ENCODE data around the gene PKIB. TPM values are rescaled to one million over a fixed set of nuclear protein-coding genes. Genes with fewer than 3 reads are reported as not detected.
"Not testable (repeated sequence)": the region's sequence is repeated elsewhere in the genome, so short reads cannot be mapped to it uniquely, and the experiment has no call there.

The PKIB gene
- total RNA-seq, 1 donor from 2014 or later = 0.13 TPM

DNA sequence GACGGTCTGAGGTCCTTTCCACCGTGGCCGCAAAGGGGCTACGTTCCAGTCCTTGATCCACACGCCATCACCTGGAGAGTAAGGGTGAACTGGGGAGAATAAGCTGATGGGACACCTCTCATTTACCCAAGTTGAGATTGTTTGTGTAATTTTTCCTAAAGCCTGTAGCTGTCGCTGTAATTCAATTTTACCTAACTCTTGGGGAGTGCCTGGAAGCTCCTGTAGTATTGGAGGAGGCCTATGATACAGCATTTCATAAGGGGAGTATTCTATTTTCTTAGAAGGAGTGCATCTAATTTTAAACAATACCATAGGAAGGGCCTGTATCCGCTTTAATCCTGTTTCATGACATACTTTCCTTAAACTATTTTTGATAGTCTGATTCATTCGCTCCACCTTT, 134.0 kb downstream of the PKIB start:
- DNase-seq (ENCODE audit: low read depth in 2 of 2) = not testable (repeated sequence)

DNA sequence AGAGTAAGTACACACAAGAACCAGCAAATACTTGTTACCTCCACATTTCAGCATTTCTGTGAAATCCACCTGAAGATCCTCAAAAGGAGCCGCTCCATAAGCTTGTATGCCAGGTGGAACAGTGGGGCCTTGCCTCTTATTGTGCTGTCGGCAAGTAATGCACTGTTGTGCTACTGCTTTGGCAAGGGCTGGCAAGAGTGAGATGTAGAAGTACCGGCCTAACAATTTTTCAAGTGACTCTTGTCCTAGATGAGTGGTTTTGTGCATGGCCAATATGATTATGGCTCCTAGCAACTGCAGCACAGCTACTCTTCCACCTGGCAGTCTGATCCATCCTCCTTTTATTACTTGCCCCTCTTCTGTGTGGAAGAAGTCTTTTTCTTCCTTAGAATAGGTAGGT, 134.7 kb downstream of the PKIB start:
- not testable (repeated sequence) for DNase-seq (ENCODE audit: low read depth in 2 of 2)

DNA sequence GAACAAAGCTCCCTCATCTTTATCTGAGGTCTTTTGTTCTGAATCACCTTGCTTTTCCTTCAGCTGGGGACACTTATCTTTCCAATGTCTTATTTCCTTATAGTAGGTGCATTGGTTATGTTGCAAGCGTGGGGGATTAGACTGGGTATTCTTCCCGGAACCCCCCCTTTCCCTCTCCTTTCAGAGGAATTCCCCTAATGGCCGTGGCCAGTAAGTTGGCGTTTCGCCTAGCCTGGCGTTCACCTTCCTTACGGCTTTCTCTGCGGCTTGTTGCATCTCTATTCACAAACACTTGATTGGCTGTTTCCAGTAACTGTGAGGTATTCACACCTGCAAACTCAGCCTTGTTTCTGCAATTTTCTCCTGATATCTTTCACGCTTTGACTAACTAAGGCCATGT, 136.5 kb downstream of the PKIB start:
- DNase-seq (ENCODE audit: low read depth in 2 of 2) = no peak

DNA sequence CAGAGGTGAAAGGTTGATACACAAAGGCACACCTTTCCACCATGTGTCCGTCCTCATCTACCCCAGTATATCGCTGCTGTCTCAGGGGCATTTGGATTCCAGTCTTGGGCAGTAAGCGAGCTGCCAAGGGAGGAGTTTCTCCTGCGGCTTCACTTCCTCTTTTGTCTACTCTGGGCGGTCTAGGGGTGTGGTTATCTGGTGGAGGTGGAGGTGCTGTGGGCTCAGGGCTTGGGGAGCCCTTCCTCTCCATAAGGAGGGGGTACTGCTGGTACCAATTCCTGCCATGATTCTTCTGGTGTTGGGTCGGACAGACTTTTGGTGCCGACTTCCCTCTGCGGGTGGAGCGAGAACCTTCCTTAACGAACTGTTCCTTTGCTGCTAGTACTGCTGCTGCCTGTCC, 137.4 kb downstream of the PKIB start:
- no peak for DNase-seq (ENCODE audit: low read depth in 2 of 2)

DNA sequence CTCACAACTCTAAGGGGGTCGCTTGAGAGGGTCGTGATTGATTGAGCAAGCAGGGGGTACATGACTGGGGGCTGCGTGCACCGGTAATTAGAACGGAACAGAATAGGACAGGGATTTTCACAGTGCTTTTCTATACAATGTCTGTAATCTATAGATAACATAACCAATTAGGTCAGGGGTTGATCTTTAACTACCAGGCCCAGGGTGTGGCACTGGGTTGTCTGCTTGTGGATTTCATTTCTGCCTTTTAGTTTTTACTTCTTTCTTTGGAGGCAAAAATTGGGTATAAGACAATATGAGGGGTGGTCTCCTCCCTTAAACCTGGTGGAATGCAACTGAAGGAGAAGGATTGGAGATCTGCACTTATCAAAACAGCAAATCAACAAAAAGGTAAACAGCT, 138.7 kb downstream of the PKIB start:
- not testable (repeated sequence) for DNase-seq (ENCODE audit: low read depth in 2 of 2)

DNA sequence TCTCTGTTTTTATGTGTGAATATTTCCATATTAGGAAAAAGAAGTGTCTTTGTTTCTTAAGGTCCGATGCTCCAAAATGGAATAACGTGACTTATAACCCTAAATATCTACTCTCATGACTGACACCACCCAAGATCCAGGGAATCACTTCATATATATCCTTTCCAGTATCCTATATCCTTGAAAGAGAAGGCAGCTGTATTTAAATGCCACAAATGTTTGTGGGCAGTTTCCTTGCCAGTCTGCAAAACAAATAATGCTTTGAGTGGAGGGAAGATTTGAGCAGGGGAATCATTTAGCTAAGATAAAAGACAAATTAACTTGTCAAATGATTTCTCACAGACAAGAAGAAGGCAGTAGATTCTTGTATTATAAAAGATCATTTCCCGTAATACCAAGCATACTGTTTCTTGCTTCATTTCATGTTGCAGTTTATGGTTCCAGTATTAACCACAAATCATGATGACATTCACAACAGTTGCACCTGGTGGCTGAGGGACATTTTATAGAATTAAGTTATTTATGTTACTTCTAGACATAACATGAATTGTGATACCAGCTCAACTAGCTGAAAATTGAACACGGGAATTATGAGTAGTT, 139.3 kb downstream of the PKIB start:
- DNase-seq (ENCODE audit: low read depth in 2 of 2) = no peak

DNA sequence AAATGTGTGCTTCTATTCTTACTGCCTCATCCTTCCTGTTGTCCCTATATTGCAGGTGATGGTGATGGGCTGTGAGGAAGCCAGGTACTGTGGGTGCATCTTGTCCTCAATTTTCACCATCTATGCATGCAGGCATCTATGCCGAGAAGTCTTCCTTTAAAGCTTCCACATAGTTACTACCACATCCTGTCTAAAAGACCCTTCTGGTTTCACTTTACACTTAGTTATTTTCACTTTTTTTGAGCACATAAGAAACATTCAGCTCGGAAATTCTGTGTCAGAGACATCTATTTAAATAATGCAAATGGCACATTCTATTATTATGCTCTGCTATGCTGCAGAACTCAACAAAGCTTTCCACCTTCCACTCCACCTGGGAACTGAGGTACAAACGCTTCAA, 141.1 kb downstream of the PKIB start:
- DNase-seq (ENCODE audit: low read depth in 2 of 2) = no peak

DNA sequence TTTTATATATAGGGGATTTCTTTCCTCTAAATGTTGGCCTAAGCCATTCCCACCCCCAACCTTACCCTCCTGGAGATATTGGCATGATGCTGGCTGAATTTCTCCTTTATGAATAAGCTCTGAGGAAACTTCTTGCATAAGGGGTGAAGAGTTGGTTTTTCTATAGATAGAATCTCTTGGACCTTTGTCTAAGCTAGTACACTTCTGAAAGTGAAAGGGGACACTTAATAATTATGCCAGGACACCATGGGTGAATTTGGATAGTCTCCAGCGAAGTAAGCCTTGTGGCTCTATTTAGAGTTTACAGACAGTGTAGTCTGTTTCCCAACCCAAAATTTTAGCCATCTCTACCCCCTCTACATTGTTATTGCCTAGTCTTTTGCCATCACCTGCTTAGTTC, 142.3 kb downstream of the PKIB start:
- DNase-seq (ENCODE audit: low read depth in 2 of 2) = no peak

DNA sequence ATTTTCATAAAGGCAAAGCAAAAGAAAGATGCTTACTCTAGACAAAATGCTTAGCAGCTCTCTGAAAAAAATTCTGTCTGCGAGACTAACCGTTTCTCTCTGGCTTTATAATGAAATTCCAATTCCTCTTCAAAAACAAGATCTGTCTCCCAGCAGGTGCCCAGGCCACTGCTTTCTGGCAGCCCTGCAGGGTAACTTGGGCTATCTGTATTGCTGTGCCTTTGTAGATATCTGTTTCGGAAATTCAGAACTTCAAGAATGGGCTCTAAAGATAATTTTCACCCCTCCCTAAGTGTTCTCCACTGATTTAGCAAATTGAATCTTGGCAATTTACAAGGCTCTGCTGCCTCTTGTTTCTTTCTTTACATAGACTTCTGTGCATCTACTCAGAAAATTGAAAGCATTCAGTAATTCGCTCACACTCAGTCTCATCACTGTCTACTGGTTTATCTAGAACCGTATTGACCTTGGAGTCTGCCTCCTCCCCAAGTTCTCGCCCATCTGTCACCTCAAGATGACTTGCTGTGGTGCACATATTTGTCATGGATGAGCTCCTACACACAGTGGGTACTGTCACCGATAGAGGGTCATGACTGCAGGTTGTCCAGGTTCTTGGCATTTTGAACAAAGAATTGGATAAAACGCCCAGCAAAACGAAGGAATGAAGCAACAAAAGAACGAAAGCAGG, 142.9 kb downstream of the PKIB start:
- DNase-seq (ENCODE audit: low read depth in 2 of 2) = no peak

DNA sequence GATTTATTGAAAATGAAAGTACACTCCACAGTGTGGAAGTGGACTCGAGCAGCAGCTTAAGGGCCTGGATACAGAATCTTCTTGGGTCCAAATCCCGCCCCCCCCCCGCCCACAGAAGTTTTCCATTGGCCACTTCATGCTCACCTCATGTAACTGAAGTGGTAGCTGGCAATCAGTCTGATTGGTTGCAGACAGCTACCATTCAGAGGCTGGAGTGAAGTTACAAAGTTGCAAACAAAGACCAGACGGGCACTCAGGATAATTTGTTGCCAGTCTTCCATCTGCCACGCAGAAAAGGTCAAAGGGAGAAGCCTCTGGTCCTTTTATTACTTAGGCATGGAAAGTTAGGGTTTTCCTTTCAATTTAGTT, 143.5 kb downstream of the PKIB start:
- DNase-seq (ENCODE audit: low read depth in 2 of 2) = no peak

DNA sequence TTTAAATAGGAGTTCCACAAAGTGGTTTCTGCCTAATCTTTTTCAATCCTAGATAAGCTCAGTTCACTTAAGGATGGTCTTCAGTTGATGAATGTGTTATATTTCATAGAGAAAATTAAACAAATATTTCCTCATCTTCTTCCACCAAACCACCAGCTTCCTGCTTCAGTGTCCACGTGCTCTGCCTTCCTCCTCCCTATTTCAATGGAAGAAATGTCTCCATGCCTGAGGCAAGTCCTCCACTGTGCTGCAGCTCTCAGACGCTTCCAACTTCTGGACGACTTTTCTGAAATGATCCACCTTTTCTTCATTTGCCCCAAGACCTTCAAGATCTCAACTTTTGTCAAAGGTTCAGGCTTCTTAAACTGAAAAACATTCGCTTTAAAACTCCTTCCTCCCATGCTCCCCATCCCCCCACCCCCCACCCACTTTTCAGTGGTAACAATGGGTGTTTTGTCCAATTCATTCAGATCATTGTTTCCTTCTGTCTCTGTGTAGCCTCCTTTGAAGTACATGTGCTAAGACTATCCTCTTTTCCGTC, 144.1 kb downstream of the PKIB start:
- no peak for DNase-seq (ENCODE audit: low read depth in 2 of 2)

DNA sequence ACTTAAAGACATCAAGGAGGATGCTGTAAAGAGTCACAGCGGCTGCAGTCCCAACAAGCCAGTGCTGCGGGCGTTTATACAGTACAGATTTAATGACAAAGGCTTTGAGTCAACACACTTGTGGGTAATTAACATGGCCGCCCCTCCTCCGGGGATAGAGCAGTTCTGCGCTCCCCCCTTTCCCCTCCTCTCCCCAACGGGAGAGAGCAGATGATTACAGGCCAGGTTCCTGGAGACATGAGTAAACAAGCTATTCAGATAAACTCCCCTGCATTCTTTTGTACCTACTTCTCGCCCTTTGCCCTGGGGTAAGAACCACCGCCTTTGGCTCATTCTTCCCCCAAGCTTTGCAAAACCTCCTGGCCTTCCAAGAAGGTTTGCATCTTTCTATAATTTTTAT, 145.7 kb downstream of the PKIB start:
- no peak for DNase-seq (ENCODE audit: low read depth in 2 of 2)

DNA sequence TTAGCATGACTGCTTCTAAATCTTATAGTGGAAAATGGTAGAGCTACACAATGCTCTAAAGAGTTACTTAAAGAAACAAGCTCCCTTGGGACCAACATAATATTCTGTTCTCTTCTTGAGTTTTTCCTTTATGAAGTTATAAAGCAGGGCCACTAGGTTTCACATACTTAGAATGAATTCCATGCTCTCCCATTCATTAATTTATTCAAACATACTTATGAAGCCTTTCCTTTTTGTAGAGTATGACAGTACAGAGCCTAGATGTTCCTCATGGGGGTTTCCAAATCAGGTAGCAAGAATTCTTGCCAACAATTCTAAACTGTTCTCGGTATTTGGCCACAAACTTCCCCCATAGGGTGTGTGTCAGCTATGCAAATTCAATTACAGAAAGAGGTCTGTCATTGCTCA, 148.7 kb downstream of the PKIB start:
- DNase-seq (ENCODE audit: low read depth in 2 of 2) = no peak

DNA sequence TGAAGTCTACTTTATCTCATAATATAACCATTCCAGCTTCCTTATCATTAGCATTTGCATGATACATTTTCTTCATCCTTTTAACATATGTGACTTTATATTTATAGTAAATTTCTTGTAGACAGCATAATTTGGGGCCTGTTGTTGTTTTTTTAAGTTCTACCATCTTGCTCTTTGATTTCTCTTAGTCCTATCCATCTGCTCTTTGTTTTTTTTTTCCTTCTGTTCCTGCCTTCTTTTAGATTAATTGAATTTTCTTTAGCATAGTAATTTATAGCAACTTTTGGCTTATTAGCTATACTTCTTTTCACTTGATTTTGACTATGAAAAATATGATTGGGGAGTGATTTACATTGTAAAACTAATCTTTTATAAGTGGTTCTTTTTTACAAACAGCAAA, 150.1 kb downstream of the PKIB start:
- DNase-seq (ENCODE audit: low read depth in 2 of 2) = no peak

DNA sequence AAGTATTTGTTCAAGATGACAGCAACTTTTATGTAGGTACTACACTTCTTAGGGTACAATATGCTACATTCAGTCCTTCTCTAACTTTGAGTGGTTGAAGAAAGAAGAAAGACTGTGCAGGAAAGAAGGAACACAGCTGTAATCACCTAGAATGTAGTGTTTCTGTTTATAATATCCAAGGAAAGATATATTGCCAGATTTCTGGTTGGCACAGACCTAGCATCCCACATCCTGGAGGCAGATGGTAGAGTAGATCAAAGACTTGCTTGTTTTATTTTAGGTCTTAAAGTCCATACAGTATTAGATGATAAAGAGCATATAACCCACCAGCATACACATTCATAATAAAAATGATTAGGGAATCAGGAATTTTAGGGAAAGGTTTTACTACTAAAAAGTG, 156.1 kb downstream of the PKIB start:
- DNase-seq (ENCODE audit: low read depth in 2 of 2) = no peak

DNA sequence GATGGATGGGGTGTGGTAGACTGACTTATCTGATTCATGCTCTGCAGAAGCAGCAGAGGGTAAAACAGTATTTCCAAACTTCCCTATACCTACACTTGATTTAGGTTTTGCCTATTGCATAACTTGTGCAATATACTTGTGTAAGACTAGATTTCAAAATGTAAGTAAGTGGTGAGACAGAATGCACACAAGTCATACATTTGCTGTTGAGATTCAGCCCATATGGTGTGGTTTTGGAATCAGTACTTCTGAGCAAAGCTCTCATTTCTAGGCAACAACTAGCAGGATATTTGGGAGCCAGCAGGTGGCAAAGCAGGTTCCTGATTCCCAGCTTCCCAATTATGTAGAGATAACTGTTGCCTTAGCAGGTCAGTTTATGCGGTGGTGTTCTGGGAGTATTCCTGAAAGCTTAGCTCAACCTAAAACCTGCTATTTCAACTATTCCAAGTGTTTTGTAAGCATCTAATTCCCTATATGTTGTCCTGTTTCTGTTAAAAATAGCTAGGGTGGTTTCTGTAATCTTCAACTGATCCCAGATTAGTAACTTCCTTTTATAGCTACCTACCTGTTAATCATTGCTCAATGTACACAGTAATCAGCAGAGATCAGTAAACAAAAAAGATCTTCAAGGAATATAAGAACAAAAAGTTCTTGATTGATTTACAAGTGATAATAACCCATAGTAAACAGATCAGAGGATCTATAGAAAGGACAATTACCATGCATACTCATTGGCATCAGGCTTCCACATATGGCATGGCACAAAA, 160.8 kb downstream of the PKIB start:
- no peak for DNase-seq (ENCODE audit: low read depth in 2 of 2)

DNA sequence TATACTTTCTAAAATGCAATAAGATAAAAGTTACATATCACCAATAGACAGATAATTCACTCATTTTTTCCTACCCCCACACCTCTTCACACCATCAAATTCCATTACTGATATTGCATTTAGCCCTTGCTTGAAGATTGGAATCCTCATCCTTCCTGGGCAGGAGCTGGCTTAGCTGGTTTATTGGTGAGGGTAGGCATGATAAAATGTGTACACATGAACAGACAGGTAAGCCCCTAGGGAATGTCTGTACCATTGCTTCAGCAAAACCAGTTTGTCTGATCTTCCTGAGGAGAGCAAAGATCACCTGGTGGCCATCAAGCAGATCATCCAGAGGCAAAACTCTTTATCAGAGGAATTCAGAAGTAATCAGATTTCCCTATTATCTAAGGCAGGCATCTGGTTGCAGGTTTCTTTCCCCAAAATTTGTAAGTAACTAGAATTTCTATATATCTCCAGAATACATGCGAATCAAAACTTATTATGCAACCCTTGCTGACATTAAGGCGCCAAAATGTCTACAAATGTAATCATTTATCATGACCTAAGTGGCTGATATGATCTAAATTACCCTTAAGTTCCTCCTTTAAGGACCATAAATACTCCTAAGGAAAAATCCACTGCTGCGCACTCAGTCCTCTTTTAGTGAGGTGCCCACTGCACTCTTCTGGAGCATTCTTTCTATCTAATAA, 162.7 kb downstream of the PKIB start:
- DNase-seq (ENCODE audit: low read depth in 2 of 2) = no peak

Other genes starting within 250 kb of the PKIB start
- gene HSF2, start 210.8 kb upstream of the PKIB start, total RNA-seq = 18.7 and 22.8 TPM in 2 replicates
- 164 and 205 TPM in 2 replicates for gene SERINC1, start 138.6 kb upstream of the PKIB start, total RNA-seq
- not detected in 2 replicates for gene FABP7, start 169.3 kb downstream of the PKIB start, total RNA-seq
- gene SMPDL3A, start 178.9 kb downstream of the PKIB start, total RNA-seq = 2.3 and 5.3 TPM in 2 replicates

All from dermis microvascular lymphatic vessel endothelial cell (primary cell).